GM12864 (cell line): Measurements from ENCODE around the gene DNAH5.

Source experiments
- DNase-seq: peaks from one replicate; pipeline ENCODE4 v3.0.0-alpha.2; 2011; ENCODE audit warnings: low read depth
- H3K4me3 ChIP-seq: 2 replicates; pipeline ENCODE4 v1.5.1; 2011; ENCODE audit warnings: mild to moderate bottlenecking, low read depth, low read length, control low read depth
- CTCF ChIP-seq: IDR thresholded peaks from 2 replicates; pipeline ENCODE4 v1.5.1; 2011; ENCODE audit warnings: low read depth, mild to moderate bottlenecking, moderate library complexity, low read length, control low read depth, inconsistent platforms; ENCODE audit errors: missing control alignments

DNAH5 gene

GRCh38 chr5:13944560-13945199 lies at the start of gene DNAH5:
Gene DNAH5 (minus strand): TSS chr5:13944688. CDS start chr5:13944438, 250 bp downstream.
- TF ChIP-seq CTCF: no peak
- DNase-seq: no peak
- no peak within 1 kb of the TSS for H3K4me3 ChIP-seq

DNA sequence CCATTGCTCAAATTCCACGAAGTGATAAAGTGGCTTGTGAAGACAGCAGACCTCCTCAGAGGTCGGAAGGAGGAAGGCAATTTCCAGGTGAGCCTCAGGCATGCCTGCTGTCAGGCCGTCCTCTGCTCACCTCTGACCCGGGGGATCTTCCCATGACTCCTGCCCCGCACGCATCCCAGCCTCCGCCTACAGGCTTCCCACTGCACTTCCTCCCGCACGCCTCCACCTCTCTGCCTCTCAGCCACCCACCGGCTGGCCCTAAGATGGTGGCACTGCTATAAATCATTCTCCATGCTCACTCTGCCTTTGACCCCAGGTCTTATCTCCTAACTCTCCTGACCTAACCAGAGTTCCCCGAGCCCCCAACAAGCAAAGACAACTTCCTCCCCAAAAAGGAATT lies 49.4 kb upstream of the DNAH5 start:
- TF ChIP-seq CTCF: no peak
- DNase-seq: no peak
- H3K4me3 ChIP-seq: no peak overlapping the region

GRCh38 chr5:13992795-13993194 lies 48.3 kb upstream of the DNAH5 start:
- no peak for TF ChIP-seq CTCF
- DNase-seq: no peak
- no peak overlapping the region for H3K4me3 ChIP-seq

DNA sequence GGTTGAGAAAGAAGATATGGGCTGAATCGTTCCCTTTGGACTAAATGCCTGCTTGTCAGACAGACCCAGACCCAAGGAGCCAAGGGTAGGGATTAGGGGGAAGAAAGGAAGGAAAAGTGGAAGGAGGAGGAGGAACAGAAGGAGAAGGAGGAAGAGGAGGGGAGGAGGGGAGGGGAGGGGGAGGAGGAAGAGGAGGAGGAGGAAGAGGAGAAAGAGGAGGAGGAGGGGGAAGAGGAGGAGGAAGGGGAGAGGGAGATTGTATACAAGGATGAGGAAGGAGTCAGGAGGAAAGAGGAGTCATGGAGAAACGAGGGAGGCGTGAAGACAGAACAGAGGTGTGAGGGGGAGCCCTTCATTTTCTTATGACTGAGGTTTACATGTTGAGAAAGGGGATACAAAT lies 46.9 kb upstream of the DNAH5 start:
- H3K4me3 ChIP-seq: no peak overlapping the region
- no peak for TF ChIP-seq CTCF
- DNase-seq: no peak

DNA sequence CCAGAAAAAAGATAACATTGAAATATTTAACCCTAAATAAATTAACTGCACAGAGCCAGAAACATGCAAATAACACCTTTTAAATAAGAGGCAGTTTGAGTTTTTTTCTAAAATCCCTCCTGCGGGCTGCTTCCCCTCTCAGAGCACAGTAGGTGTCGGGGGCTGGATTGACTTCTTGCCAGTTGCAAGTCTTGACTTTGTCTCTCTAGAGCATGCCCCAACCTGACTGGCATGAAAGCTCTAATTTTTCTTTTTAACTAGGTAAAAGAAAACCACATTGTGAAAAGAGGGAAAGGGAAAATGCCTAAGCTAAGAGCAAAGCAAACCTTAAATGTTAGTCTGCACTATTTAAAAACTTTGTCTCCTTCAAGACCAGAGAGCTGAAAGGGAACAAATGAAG lies 46.4 kb upstream of the DNAH5 start:
- no peak for TF ChIP-seq CTCF

DNA sequence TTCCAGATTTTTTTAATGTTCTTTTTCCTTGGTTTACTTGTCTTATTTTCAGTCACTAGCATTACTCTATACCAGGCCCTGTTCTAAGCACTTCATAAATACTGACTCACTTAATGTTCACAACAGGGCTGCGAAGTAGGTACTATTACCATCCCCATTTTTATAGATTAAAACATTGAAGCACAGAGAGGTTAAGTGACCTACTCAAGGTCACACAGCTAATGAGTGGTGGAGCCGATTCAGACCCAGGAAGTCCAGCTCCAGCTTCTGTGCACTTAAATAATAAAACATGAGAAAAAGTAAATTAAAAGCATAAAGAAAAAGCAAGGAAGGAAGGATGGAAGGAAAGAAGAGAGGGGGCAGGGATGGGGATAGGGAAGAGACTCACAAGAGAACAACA lies 45.3 kb upstream of the DNAH5 start:
- no peak for DNase-seq
- H3K4me3 ChIP-seq: no peak overlapping the region

More for the DNA sequence above, 46.4 kb upstream of the DNAH5 start:
- H3K4me3 ChIP-seq: no peak overlapping the region
- no peak for DNase-seq

More for the DNA sequence above, 45.3 kb upstream of the DNAH5 start:
- TF ChIP-seq CTCF: no peak
